Trophoblast cell (in vitro differentiated cells and primary cell): ENCODE measurements around the gene MAPK14. TPM values are rescaled to one million over a fixed set of nuclear protein-coding genes. Genes with fewer than 3 reads are reported as not detected.
"Not testable (repeated sequence)": the region's sequence is repeated elsewhere in the genome, so short reads cannot be mapped to it uniquely, and the experiment has no call there.

Experiments
- DNase-seq, 2 donors: peaks; one replicate each; pipeline ENCODE4 v3.0.0-alpha.2; 2016
- H2AFZ ChIP-seq: 2 replicates; pipeline ENCODE4 v1.6.1; 2013; ENCODE audit warnings: low read length, moderate library complexity, mild to moderate bottlenecking; ENCODE audit not compliant: insufficient read depth, poor library complexity
- H2AK5ac ChIP-seq: 2 replicates; pipeline ENCODE4 v1.6.1; 2013; ENCODE audit warnings: mild to moderate bottlenecking, low read length
- H2BK120ac ChIP-seq: 2 replicates; pipeline ENCODE4 v1.6.1; 2013; ENCODE audit warnings: low read length, mild to moderate bottlenecking, moderate library complexity; ENCODE audit not compliant: insufficient read depth, poor library complexity
- H2BK12ac ChIP-seq: 2 replicates; pipeline ENCODE4 v1.6.1; 2013; ENCODE audit warnings: mild to moderate bottlenecking, low read length, moderate library complexity
- H2BK5ac ChIP-seq: 2 replicates; pipeline ENCODE4 v1.6.1; 2013; ENCODE audit warnings: low read length, low read depth, moderate library complexity, mild to moderate bottlenecking; ENCODE audit not compliant: poor library complexity
- H3K14ac ChIP-seq: 2 replicates; pipeline ENCODE4 v1.6.1; 2013; ENCODE audit warnings: mild to moderate bottlenecking, low read length
- H3K18ac ChIP-seq: 2 replicates; pipeline ENCODE4 v1.6.1; 2013; ENCODE audit warnings: mild to moderate bottlenecking, low read length
- H3K23ac ChIP-seq: 2 replicates; pipeline ENCODE4 v1.6.1; 2013; ENCODE audit warnings: low read length
- H3K27ac ChIP-seq: 2 replicates; pipeline ENCODE4 v1.5.1; 2013; ENCODE audit warnings: low read depth, mild to moderate bottlenecking, inconsistent platforms, low read length, moderate library complexity
- H3K27me3 ChIP-seq: 2 replicates; pipeline ENCODE4 v1.6.1; 2013; ENCODE audit warnings: inconsistent platforms, mild to moderate bottlenecking, low read length, moderate library complexity; ENCODE audit not compliant: insufficient read depth
- H3K36me3 ChIP-seq, 2 experiments: 1 replicate in 1 of 2; 2 replicates in 1 of 2; pipeline ENCODE4 v1.6.1; 2013; ENCODE audit warnings: low read length in 2 of 2, mild to moderate bottlenecking in 2 of 2, moderate library complexity in 1 of 2; ENCODE audit not compliant: insufficient read depth in 2 of 2, control insufficient read depth in 1 of 2
- H3K4ac ChIP-seq: 2 replicates; pipeline ENCODE4 v1.6.1; 2013; ENCODE audit warnings: low read depth, mild to moderate bottlenecking, low read length, moderate library complexity
- H3K4me1 ChIP-seq, 2 experiments: 1 replicate in 1 of 2; 2 replicates in 1 of 2; pipeline ENCODE4 v1.6.1; 2013; ENCODE audit warnings: low read length in 2 of 2, mild to moderate bottlenecking in 2 of 2, moderate library complexity in 1 of 2; ENCODE audit not compliant: insufficient read depth in 2 of 2, control insufficient read depth in 1 of 2
- H3K4me2 ChIP-seq: 2 replicates; pipeline ENCODE4 v1.6.1; 2013; ENCODE audit warnings: inconsistent platforms, mild to moderate bottlenecking, low read length, moderate library complexity
- H3K4me3 ChIP-seq: 2 replicates; pipeline ENCODE4 v1.5.1; 2013; ENCODE audit warnings: mild to moderate bottlenecking, low read depth, low read length, inconsistent platforms
- H3K79me1 ChIP-seq: one replicate; pipeline ENCODE4 v1.6.1; 2013; ENCODE audit warnings: low read length
- H3K79me2 ChIP-seq: 2 replicates; pipeline ENCODE4 v1.6.1; 2013; ENCODE audit warnings: low read length, mild to moderate bottlenecking; ENCODE audit not compliant: control insufficient read depth, insufficient read depth, poor library complexity
- H3K9ac ChIP-seq: 2 replicates; pipeline ENCODE4 v1.6.1; 2013; ENCODE audit warnings: mild to moderate bottlenecking, low read length
- H3K9me3 ChIP-seq: 2 replicates; pipeline ENCODE4 v1.6.1; 2013; ENCODE audit warnings: low read depth, mild to moderate bottlenecking, control low read depth, inconsistent platforms, low read length; ENCODE audit not compliant: insufficient read depth
- H4K12ac ChIP-seq: 2 replicates; pipeline ENCODE4 v1.6.1; 2013; ENCODE audit warnings: low read depth, mild to moderate bottlenecking, low read length, moderate library complexity
- H4K8ac ChIP-seq: 2 replicates; pipeline ENCODE4 v1.6.1; 2013; ENCODE audit warnings: low read depth, mild to moderate bottlenecking, low read length, moderate library complexity
- H4K91ac ChIP-seq: one replicate; pipeline ENCODE4 v1.6.1; 2013; ENCODE audit warnings: low read depth, mild to moderate bottlenecking, low read length, moderate library complexity
- WGBS: extraction: QIAGEN DNeasy Blood & Tissue Kit; methylation state at CpG from one replicate; pipeline ENCODE4 v1.1.7; 2013; ENCODE audit warnings: missing lambda C conversion rate; ENCODE audit not compliant: insufficient read length, insufficient coverage; ENCODE audit errors: extremely low coverage; 5-methylcytosine and 5-hydroxymethylcytosine counted together
- polyA plus RNA-seq: library from polyadenylated mRNA; stranded (reverse); fragments of 200-250 nt; gene quantifications from 2 replicates; pipeline ENCODE4 v1.2.3, GENCODE V29; 2013

MAPK14 gene
- 19.1 and 19.2 TPM in 2 replicates for polyA plus RNA-seq

DNA sequence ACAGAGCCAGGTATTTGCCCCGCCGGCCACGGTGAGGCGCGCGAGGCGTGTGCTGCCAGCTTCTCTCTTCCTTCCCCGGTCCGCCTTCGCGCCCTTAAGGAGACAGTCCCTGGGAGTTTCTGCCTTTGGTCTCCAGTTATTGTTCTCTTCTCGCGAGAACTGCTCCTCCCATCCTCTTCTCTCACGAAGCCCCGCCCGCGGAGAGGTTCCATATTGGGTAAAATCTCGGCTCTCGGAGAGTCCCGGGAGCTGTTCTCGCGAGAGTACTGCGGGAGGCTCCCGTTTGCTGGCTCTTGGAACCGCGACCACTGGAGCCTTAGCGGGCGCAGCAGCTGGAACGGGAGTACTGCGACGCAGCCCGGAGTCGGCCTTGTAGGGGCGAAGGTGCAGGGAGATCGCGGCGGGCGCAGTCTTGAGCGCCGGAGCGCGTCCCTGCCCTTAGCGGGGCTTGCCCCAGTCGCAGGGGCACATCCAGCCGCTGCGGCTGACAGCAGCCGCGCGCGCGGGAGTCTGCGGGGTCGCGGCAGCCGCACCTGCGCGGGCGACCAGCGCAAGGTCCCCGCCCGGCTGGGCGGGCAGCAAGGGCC is at the start of gene MAPK14:
Gene MAPK14 (plus strand): TSS at position 308 of the 587 bp plus-strand sequence. CDS start 350 bp downstream, outside the sequence.
- peaks cover 12% of the 10 kb centered on the region for H3K79me2 ChIP-seq
- H3K79me1 ChIP-seq: peaks cover 9% of the 10 kb centered on the region
- peak within 1 kb of the TSS; percentile 55 for H2AK5ac ChIP-seq
- H3K27ac ChIP-seq: peak within 1 kb of the TSS; percentile 84
- peak within 1 kb of the TSS; percentile 93 for H3K23ac ChIP-seq
- no CpG with 5 or more reads among the region's 62 CpGs for WGBS
- H4K12ac ChIP-seq: peak within 1 kb of the TSS; percentile 79
- peaks cover 8 to 9% of the 10 kb centered on the region in 2 experiments for H3K4me1 ChIP-seq
- peak; percentile 100 for DNase-seq
- H3K9me3 ChIP-seq: peaks cover 3% of the 10 kb centered on the region
- peak within 1 kb of the TSS; percentile 80 for H2BK5ac ChIP-seq
- H2BK12ac ChIP-seq: no peak within 1 kb of the TSS
- H3K4me3 ChIP-seq: peak within 1 kb of the TSS; percentile 100
- peak within 1 kb of the TSS; percentile 75 for H4K91ac ChIP-seq
- H3K27me3 ChIP-seq: no peaks in the 10 kb centered on the region
- H3K4me2 ChIP-seq: peak within 1 kb of the TSS; percentile 91
- peak within 1 kb of the TSS; percentile 89 for H3K18ac ChIP-seq
- peak within 1 kb of the TSS; percentile 92 for H4K8ac ChIP-seq
- H3K9ac ChIP-seq: peak within 1 kb of the TSS; percentile 96
- H3K36me3 ChIP-seq: no peaks in the 10 kb centered on the region
- peak within 1 kb of the TSS; percentile 39 for H3K4ac ChIP-seq
- H2AFZ ChIP-seq: peak within 1 kb of the TSS; percentile 87
- H3K14ac ChIP-seq: peak within 1 kb of the TSS; percentile 25
- H2BK120ac ChIP-seq: peak within 1 kb of the TSS; percentile 81

DNA sequence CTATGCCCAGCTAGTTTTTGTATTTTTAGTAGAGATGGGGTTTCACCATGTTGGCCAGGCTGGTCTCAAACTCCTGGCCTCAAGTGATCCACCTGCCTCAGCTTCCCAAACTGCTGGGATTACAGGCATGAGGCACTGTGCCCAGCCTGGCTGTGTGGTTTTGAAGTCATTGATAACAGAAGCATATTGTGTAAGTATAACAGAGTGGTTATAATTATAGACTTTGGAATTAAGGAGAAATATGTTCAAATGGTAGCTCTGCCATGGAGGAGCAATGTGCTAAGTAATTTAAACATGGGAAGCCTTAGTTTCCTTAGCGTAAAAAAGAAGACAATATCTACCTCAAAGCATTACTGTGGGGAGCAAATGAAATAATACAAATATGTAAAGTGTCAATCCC is 47.5 kb upstream of the MAPK14 start:
- not testable (repeated sequence) for H3K4ac ChIP-seq
- no CpG with 5 or more reads among the region's 1 CpG for WGBS

DNA sequence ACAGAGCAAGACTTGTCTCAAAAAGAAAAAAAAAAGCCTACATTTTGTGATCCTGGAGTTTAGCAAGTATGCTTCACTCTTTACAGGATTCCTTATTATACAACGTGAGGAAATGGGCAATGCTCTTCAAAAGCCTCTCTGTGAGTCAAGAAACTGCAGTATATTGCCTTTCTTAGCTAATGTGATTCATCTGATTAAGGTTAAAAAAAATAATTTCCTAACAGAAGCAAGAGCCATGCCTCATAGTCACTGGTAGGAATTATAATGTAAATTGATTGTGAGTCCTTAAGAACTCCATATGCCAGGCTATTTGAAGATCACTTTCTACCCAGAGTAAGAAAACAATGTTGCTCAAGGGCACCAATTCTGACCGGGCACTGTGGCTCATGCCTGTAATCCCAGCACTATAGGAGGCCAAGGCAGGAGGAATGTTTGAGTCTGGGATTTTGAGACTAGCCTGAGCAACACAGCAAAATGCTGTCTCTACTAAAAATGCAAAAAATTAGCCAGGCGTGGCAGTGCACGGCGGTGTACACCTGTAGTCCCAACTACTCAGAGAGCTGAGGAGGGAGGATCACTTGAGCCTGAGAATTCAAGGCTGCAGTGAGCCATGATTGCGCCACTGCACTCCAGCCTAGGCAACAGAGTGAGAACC is 46.5 kb upstream of the MAPK14 start:
- Histone ChIP-seq H3K36me3 (no peaks in the 10 kb centered on the region), H4K91ac (no peak overlapping the region), H3K4me3 (no peak overlapping the region), H2AK5ac (no peak overlapping the region), H3K27ac (no peak overlapping the region), H2BK120ac (no peak overlapping the region), H2AFZ (no peak overlapping the region), H3K79me2 (no peaks in the 10 kb centered on the region), H3K18ac (no peak overlapping the region), H3K4me1 (peaks cover 0 to 5% of the 10 kb centered on the region in 2 experiments), H3K23ac (no peak overlapping the region), H3K27me3 (no peaks in the 10 kb centered on the region), H3K14ac (no peak overlapping the region), H3K4me2 (no peak overlapping the region), H4K8ac (no peak overlapping the region), H3K9ac (no peak overlapping the region), H3K79me1 (no peaks in the 10 kb centered on the region), H3K4ac (no peak overlapping the region), H3K9me3 (no peaks in the 10 kb centered on the region), H2BK12ac (no peak overlapping the region), H2BK5ac (no peak overlapping the region), H4K12ac (no peak overlapping the region)
- peak; percentile 58 to 75 for DNase-seq
- no CpG with 5 or more reads among the region's 6 CpGs for WGBS

More for the DNA sequence above, 47.5 kb upstream of the MAPK14 start:
- H3K4me2 ChIP-seq, H3K36me3 ChIP-seq, H4K12ac ChIP-seq, H3K14ac ChIP-seq, H2BK120ac ChIP-seq, H2BK12ac ChIP-seq, H3K9ac ChIP-seq, H3K18ac ChIP-seq, H4K91ac ChIP-seq, H3K27me3 ChIP-seq, H3K79me2 ChIP-seq, DNase-seq, H3K27ac ChIP-seq, H3K4me1 ChIP-seq, H3K23ac ChIP-seq, H2AFZ ChIP-seq, H3K9me3 ChIP-seq, H2AK5ac ChIP-seq, H2BK5ac ChIP-seq, H3K79me1 ChIP-seq, H4K8ac ChIP-seq, H3K4me3 ChIP-seq: not testable (repeated sequence)

DNA sequence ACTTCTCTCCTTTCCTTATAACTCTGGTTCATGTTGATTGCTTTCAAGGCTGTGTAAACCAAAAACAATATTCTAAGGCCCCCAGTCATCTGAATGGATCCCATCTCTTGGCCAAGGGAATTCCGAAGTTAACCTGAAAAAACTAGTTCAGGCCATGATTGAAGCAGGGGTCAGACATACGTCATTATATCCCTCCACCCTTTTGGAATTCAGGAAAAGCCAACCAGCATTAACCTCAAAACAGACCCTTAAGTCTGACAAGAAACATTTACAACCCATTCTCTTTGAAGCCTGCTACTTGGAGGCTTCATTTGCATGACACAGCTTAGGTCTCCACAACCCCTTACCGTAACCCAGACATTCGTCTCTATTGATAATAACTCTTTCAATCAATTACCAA is 42.9 kb upstream of the MAPK14 start:
- Histone ChIP-seq H3K18ac (no peak overlapping the region), H4K12ac (no peak overlapping the region), H3K27ac (no peak overlapping the region), H3K4me1 (peaks cover 0 to 7% of the 10 kb centered on the region in 2 experiments), H3K4ac (no peak overlapping the region), H2BK120ac (no peak overlapping the region), H2BK12ac (no peak overlapping the region), H3K14ac (no peak overlapping the region), H3K4me2 (no peak overlapping the region), H3K9me3 (no peaks in the 10 kb centered on the region), H2AFZ (no peak overlapping the region), H3K79me1 (no peaks in the 10 kb centered on the region), H3K9ac (no peak overlapping the region), H4K91ac (no peak overlapping the region), H3K79me2 (no peaks in the 10 kb centered on the region), H3K23ac (no peak overlapping the region), H2AK5ac (no peak overlapping the region), H2BK5ac (no peak overlapping the region), H3K36me3 (no peaks in the 10 kb centered on the region), H3K27me3 (no peaks in the 10 kb centered on the region), H3K4me3 (no peak overlapping the region), H4K8ac (no peak overlapping the region)
- DNase-seq: no peak
- WGBS: no CpG with 5 or more reads among the region's 4 CpGs
